IMR-90 (cell line): ENCODE measurements around the gene MEF2D. TPM values are rescaled to one million over a fixed set of nuclear protein-coding genes. Genes with fewer than 3 reads are reported as not detected.

ENCODE experiments used
- ATAC-seq: fragments of 200-7000 bp; cut with Tn5 transposase; 2 replicates; pipeline ENCODE4 v1.9.1; 2020; ENCODE audit warnings: low read depth, mild to moderate bottlenecking, moderate library complexity
- BruUV-seq: library from RNA; stranded (reverse); fragments of 400-500 nt; replicated peaks from 2 replicates; lab custom pipeline; 2021; lab: Mats Ljungman, UMichigan
- CTCF ChIA-PET: fragments of 300-600 bp; formaldehyde crosslinking; extraction: SDS; loops from one replicate; lab custom pipeline; 2021; ENCODE audit warnings: antibody characterized with exemption; lab: Yijun Ruan, JAX
- POLR2A ChIA-PET: fragments of 300-600 bp; sonication (Branson Sonifier 250); formaldehyde crosslinking; loops from one replicate; lab custom pipeline; 2022; ENCODE audit warnings: antibody characterized with exemption; ENCODE audit not compliant: unreplicated experiment; lab: Charles Lee
- DNase-seq: peaks from one replicate; pipeline ENCODE4 v3.0.0; 2013
- H2AFZ ChIP-seq: replicated peaks from 2 replicates; pipeline ENCODE3; 2013; ENCODE audit warnings: low read length, mild to moderate bottlenecking; ENCODE audit not compliant: poor library complexity
- H2AK5ac ChIP-seq: 2 replicates; pipeline ENCODE4 v1.6.1; 2013; ENCODE audit warnings: low read depth, low read length, inconsistent platforms
- H2AK9ac ChIP-seq: replicated peaks from 2 replicates; pipeline ENCODE3; 2013; ENCODE audit warnings: mild to moderate bottlenecking, low read depth, low read length, moderate library complexity; ENCODE audit not compliant: poor library complexity
- H2BK120ac ChIP-seq: 2 replicates; pipeline ENCODE4 v1.6.1; 2013; ENCODE audit warnings: low read depth, low read length, inconsistent platforms
- H2BK15ac ChIP-seq: 3 replicates; pipeline ENCODE4 v1.6.1; 2013; ENCODE audit warnings: low read depth, low read length, inconsistent platforms
- H2BK20ac ChIP-seq: 2 replicates; pipeline ENCODE4 v1.6.1; 2013; ENCODE audit warnings: low read depth, mild to moderate bottlenecking, inconsistent platforms, low read length, moderate library complexity
- H2BK5ac ChIP-seq: 2 replicates; pipeline ENCODE4 v1.6.1; 2013; ENCODE audit warnings: mild to moderate bottlenecking, low read depth, low read length, inconsistent platforms; ENCODE audit not compliant: poor library complexity, severe bottlenecking
- H3K14ac ChIP-seq: replicated peaks from 2 replicates; pipeline ENCODE4 v1.6.1; 2013; ENCODE audit warnings: low read depth, low read length, inconsistent platforms
- H3K18ac ChIP-seq: 2 replicates; pipeline ENCODE4 v1.6.1; 2013; ENCODE audit warnings: low read depth, low read length, control low read depth
- H3K23ac ChIP-seq: 2 replicates; pipeline ENCODE4 v1.6.1; 2013; ENCODE audit warnings: low read depth, low read length, inconsistent platforms
- H3K27ac ChIP-seq: 2 replicates; pipeline ENCODE4 v1.5.1; 2013; ENCODE audit warnings: mild to moderate bottlenecking, control low read depth, low read length; ENCODE audit not compliant: insufficient read depth
- H3K27me3 ChIP-seq: 2 replicates; pipeline ENCODE4 v1.6.1; 2013; ENCODE audit warnings: low read length; ENCODE audit not compliant: control insufficient read depth, insufficient read depth
- H3K36me3 ChIP-seq: 2 replicates; pipeline ENCODE4 v1.6.1; 2013; ENCODE audit warnings: low read length, mixed read lengths; ENCODE audit not compliant: control insufficient read depth, insufficient read depth
- H3K4ac ChIP-seq: 2 replicates; pipeline ENCODE4 v1.6.1; 2013; ENCODE audit warnings: low read depth, low read length, inconsistent platforms
- H3K4me1 ChIP-seq: 2 replicates; pipeline ENCODE4 v1.6.1; 2013; ENCODE audit warnings: low read length, mixed read lengths; ENCODE audit not compliant: control insufficient read depth, insufficient read depth
- H3K4me2 ChIP-seq: 2 replicates; pipeline ENCODE4 v1.6.1; 2013; ENCODE audit warnings: low read depth, mild to moderate bottlenecking, control low read depth, low read length, moderate library complexity
- H3K4me3 ChIP-seq: 2 replicates; pipeline ENCODE4 v1.5.1; 2013; ENCODE audit warnings: low read depth, mild to moderate bottlenecking, control low read depth, low read length, moderate library complexity; ENCODE audit not compliant: insufficient read depth
- H3K56ac ChIP-seq: 2 replicates; pipeline ENCODE4 v1.6.1; 2013; ENCODE audit warnings: low read length, inconsistent platforms; ENCODE audit not compliant: insufficient read depth; ENCODE audit errors: extremely low read depth
- H3K79me1 ChIP-seq, 2 experiments: 2 replicates each; pipeline ENCODE4 v1.6.1; 2013; ENCODE audit warnings: low read length in 2 of 2, inconsistent platforms in 1 of 2, low read depth in 1 of 2
- H3K9ac ChIP-seq: 2 replicates; pipeline ENCODE4 v1.6.1; 2013; ENCODE audit warnings: low read depth, low read length, control low read depth
- H3K9me1 ChIP-seq: 2 replicates; pipeline ENCODE4 v1.6.1; 2013; ENCODE audit warnings: low read length, inconsistent platforms; ENCODE audit not compliant: insufficient read depth
- H3K9me3 ChIP-seq: 2 replicates; pipeline ENCODE4 v1.6.1; 2013; ENCODE audit warnings: low read length; ENCODE audit not compliant: control insufficient read depth, insufficient read depth
- H4K20me1 ChIP-seq: 2 replicates; pipeline ENCODE4 v1.6.1; 2013; ENCODE audit warnings: low read length, inconsistent platforms; ENCODE audit not compliant: insufficient read depth
- H4K5ac ChIP-seq: 2 replicates; pipeline ENCODE4 v1.6.1; 2013; ENCODE audit warnings: mild to moderate bottlenecking, low read depth, low read length, control low read depth
- H4K8ac ChIP-seq, 2 experiments: 2 replicates each; pipeline ENCODE4 v1.6.1; 2013; ENCODE audit warnings: low read depth in 2 of 2, low read length in 2 of 2, control low read depth in 1 of 2, inconsistent platforms in 1 of 2
- H4K91ac ChIP-seq: 2 replicates; pipeline ENCODE4 v1.6.1; 2013; ENCODE audit warnings: low read depth, low read length, inconsistent platforms; ENCODE audit not compliant: insufficient read depth
- MXI1 ChIP-seq: IDR thresholded peaks from 2 replicates; pipeline ENCODE4 v1.6.1; 2012; ENCODE audit warnings: low read depth, mild to moderate bottlenecking, low read length, moderate library complexity, borderline replicate concordance
- POLR2A ChIP-seq: IDR thresholded peaks from 2 replicates; pipeline ENCODE4 v1.6.1; 2012; ENCODE audit warnings: mild to moderate bottlenecking, low read depth, low read length
- WGBS, 2 experiments: methylation state at CpG; one replicate each; pipeline versions ENCODE4 v1.1.5 to v1.1.7; 2013; ENCODE audit warnings: missing lambda C conversion rate in 2 of 2; ENCODE audit not compliant: insufficient read length in 1 of 2; ENCODE audit errors: extremely low coverage in 2 of 2; 5-methylcytosine and 5-hydroxymethylcytosine counted together
- dilution Hi-C: fragments of 300-500 bp; cut with HindIII; formaldehyde crosslinking; loops from one replicate; pipeline ENCODE4 v1.14.3; 2018; ENCODE audit warnings: low sequenced_read_pairs; ENCODE audit not compliant: unreplicated experiment
- in situ Hi-C: fragments of 300-500 bp; cut with MboI; formaldehyde crosslinking; loops from 3 replicates; pipeline ENCODE4 v1.14.3; 2019; ENCODE audit warnings: low sequenced_read_pairs, inconsistent platforms, mixed read lengths
- intact Hi-C: fragments of 100-400 bp; cut with micrococcal nuclease; formaldehyde crosslinking; loops from 2 replicates; pipeline ENCODE4 v1.10.0; 2022
- polyA plus RNA-seq, 3 experiments: library from polyadenylated mRNA; depleted of rRNA; stranded (reverse); fragments of >200 nt; gene quantifications; 2 replicates each; pipeline ENCODE4 v1.2.3, GENCODE V29; 2012; ENCODE audit warnings: low replicate concordance in 1 of 3
- total RNA-seq: library from RNA; depleted of rRNA; stranded (reverse); fragments of >200 nt; gene quantifications from 2 replicates; pipeline ENCODE4 v1.2.3, GENCODE V29; 2012

The MEF2D gene
- total and polyA plus RNA-seq, 2 of the 4 experiments (the other 2 are of a cell fraction): 2.9 to 20.0 TPM

DNA sequence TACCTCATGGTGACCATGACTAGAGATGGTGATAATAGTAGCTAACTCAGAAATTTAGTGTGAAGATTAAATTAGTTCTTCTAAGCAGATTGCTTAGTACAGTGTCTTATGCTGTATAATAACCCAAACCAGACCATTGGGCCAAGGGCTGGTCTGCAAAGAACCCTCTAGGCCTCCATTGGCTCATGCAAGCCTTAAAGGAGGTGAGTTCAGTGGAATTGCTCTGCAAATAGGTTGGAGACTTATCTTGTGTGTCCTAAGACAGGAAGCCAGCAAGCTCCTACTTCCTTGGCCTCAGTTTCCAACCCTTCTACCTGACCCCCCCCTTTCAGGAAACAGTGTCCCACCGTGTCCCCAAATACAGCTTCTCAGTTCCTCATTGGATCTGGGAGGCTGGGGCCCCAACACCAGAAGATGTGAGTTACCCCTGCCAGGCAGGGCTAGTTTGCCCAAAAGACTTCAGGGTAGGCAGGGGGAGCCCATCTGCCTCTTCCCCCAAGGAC lies 1.9 kb upstream of the MEF2D start:
- Histone ChIP-seq H3K14ac (peak overlapping the region; percentile 97), H4K91ac (peak overlapping the region; percentile 98), H4K5ac (peak overlapping the region; percentile 82), H4K8ac (peak overlapping the region; percentile 90 to 99), H3K4me3 (no peak overlapping the region), H2AK5ac (peak overlapping the region; percentile 100), H3K9ac (peak overlapping the region; percentile 13), H2AK9ac (peak overlapping the region; percentile 99), H3K18ac (peak overlapping the region; percentile 91), H3K4me2 (peak overlapping the region; percentile 28), H3K36me3 (no peaks in the 10 kb centered on the region), H3K27ac (peak overlapping the region; percentile 92), H3K9me3 (no peaks in the 10 kb centered on the region), H3K9me1 (peaks cover 29% of the 10 kb centered on the region), H3K4ac (peak overlapping the region; percentile 100), H3K56ac (peak overlapping the region; percentile 70), H2BK15ac (peak overlapping the region; percentile 100), H3K79me1 (peaks cover 9 to 53% of the 10 kb centered on the region in 2 experiments; a peak in 3 of 4 replicates), H3K23ac (peak overlapping the region; percentile 98), H2BK20ac (peak overlapping the region; percentile 99), H2AFZ (peak overlapping the region; percentile 79), H4K20me1 (peaks cover 30% of the 10 kb centered on the region), H2BK120ac (peak overlapping the region; percentile 100), H3K27me3 (no peaks in the 10 kb centered on the region), H2BK5ac (peak overlapping the region; percentile 100), H3K4me1 (peaks cover 37% of the 10 kb centered on the region)
- CTCF ChIA-PET: interaction anchor here (2.0 kb wide), 1 partner anchor 117 kb away, joined by 6 read pairs; no protein-coding TSS in a partner anchor
- POLR2A ChIA-PET: interaction anchor here (0.7 kb wide), 1 partner anchor 68 kb away, joined by 3 read pairs; no protein-coding TSS in a partner anchor
- 40% methylated on average over 1 of the region's 1 CpG; no CpG with 5 or more reads in 1 of the 2 experiments for WGBS, 2 experiments
- intact Hi-C loops: loop anchor here (10.0 kb wide), 1 partner anchor 222 kb away; the partner anchor contains the start of genes ISG20L2 and METTL25B
- no peak for DNase-seq
- in situ Hi-C loops: no loop called here
- no TSS peak for BruUV-seq
- no peak for ATAC-seq
- TF ChIP-seq MXI1: no peak
- peak; percentile 79 for TF ChIP-seq POLR2A
- dilution Hi-C loops: no loop called here
